Thyroid gland (tissue), 4 donors: ENCODE data around the gene IFT122. TPM values are rescaled to one million over a fixed set of nuclear protein-coding genes. Genes with fewer than 3 reads are reported as not detected.

Source experiments
- DNase-seq, 2 donors: peaks; one replicate each; pipeline ENCODE4 v3.0.0-alpha.2; 2019
- H3K27ac ChIP-seq, 3 donors: fragments of 200-600 bp; sonication (generic); 1 replicate in 2 of 3; 2 replicates in 1 of 3; pipeline ENCODE4 v1.5.1; 2016 to 2019; ENCODE audit warnings: mild to moderate bottlenecking in 1 of 3, moderate library complexity in 1 of 3
- H3K27me3 ChIP-seq: fragments of 200-600 bp; sonication (generic); one replicate; pipeline ENCODE4 v1.5.1; 2019
- H3K36me3 ChIP-seq, 2 donors: fragments of 200-600 bp; sonication (generic); one replicate each; pipeline ENCODE4 v1.5.1; 2016 to 2019
- H3K4me1 ChIP-seq, 2 donors: fragments of 200-600 bp; sonication (generic); one replicate each; pipeline ENCODE4 v1.5.1; 2017 to 2019
- H3K4me3 ChIP-seq, 3 donors: fragments of 200-600 bp; sonication (generic); replicated peaks in 1 of 3; 1 replicate in 2 of 3; 2 replicates in 1 of 3; pipeline ENCODE4 v1.5.1; 2016; ENCODE audit warnings: mild to moderate bottlenecking in 1 of 3
- H3K9me3 ChIP-seq: fragments of 200-600 bp; sonication (generic); one replicate; pipeline ENCODE4 v1.5.1; 2017
- POLR2A ChIP-seq, 2 donors: fragments of 450-650 bp; IDR thresholded peaks; one replicate each; pipeline ENCODE4 v1.6.1; 2017; ENCODE audit warnings: antibody characterized with exemption in 2 of 2, mild to moderate bottlenecking in 2 of 2, moderate library complexity in 1 of 2
- WGBS, 2 donors: methylation state at CpG; one replicate each; pipeline ENCODE4 v1.1.5; 2017; 5-methylcytosine and 5-hydroxymethylcytosine counted together
- intact Hi-C: fragments of 100-400 bp; cut with DNase I; formaldehyde crosslinking; loops from one replicate; pipeline ENCODE4 v1.15.1; 2023
- total RNA-seq, 4 donors: library from RNA; depleted of rRNA; stranded (reverse); fragments of >200 nt; gene quantifications; one replicate each; pipeline ENCODE4 v1.2.3, GENCODE V29; 2016
- TF ChIP-seq, protein P1 (sequence below), 6 experiments: fragments of 200-600 bp in 3 of 6; fragments of 450-650 bp in 3 of 6; sonication (generic) in 3 of 6; IDR thresholded peaks; one replicate each; pipeline ENCODE4 v1.5.1; 2016 to 2019; ENCODE audit warnings: antibody characterized with exemption in 6 of 6, mild to moderate bottlenecking in 2 of 6, inconsistent platforms in 1 of 6, moderate library complexity in 1 of 6

Gene IFT122
- total RNA-seq, 4 donors from 2014 or later, result 40.7 to 67.9 (median 46.7) TPM

DNA sequence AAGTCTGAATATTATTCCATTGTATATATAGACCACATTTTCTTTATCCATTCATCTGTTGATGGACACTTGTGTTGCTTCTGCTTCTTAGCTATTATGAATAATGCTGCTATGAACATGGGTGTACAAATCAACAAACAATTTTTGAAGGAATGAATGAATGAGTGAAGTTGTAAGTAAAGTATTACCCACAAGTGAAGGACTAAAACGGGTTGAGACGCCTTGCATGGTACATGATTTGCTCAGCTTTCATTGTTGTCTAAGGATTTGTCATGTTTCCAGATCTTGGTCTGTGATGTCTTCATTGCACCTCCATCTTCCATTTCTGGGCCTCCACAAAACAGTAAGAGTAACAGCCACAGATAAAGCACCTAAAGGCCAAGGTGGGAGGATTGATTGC, 20.5 kb downstream of the IFT122 start:
- no peak for TF ChIP-seq POLR2A (IDR thresholded peaks at IDR 0.05)
- TF ChIP-seq, protein P1, sequence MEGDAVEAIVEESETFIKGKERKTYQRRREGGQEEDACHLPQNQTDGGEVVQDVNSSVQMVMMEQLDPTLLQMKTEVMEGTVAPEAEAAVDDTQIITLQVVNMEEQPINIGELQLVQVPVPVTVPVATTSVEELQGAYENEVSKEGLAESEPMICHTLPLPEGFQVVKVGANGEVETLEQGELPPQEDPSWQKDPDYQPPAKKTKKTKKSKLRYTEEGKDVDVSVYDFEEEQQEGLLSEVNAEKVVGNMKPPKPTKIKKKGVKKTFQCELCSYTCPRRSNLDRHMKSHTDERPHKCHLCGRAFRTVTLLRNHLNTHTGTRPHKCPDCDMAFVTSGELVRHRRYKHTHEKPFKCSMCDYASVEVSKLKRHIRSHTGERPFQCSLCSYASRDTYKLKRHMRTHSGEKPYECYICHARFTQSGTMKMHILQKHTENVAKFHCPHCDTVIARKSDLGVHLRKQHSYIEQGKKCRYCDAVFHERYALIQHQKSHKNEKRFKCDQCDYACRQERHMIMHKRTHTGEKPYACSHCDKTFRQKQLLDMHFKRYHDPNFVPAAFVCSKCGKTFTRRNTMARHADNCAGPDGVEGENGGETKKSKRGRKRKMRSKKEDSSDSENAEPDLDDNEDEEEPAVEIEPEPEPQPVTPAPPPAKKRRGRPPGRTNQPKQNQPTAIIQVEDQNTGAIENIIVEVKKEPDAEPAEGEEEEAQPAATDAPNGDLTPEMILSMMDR (IDR thresholded peaks at IDR 0.05), result no peak
- DNase-seq, result no peak
- H3K4me3 ChIP-seq, result no peak overlapping the region
- intact Hi-C loops, result no loop called here
- no peaks in the 10 kb centered on the region for H3K9me3 ChIP-seq
- no peaks in the 10 kb centered on the region for H3K27me3 ChIP-seq
- 94 to 97% methylated on average over 2 of the region's 2 CpGs for WGBS, 2 donors
- peaks cover 4 to 14% of the 10 kb centered on the region in 2 donors for H3K36me3 ChIP-seq
- H3K27ac ChIP-seq, result no peak overlapping the region
- H3K4me1 ChIP-seq, result no peaks in the 10 kb centered on the region

DNA sequence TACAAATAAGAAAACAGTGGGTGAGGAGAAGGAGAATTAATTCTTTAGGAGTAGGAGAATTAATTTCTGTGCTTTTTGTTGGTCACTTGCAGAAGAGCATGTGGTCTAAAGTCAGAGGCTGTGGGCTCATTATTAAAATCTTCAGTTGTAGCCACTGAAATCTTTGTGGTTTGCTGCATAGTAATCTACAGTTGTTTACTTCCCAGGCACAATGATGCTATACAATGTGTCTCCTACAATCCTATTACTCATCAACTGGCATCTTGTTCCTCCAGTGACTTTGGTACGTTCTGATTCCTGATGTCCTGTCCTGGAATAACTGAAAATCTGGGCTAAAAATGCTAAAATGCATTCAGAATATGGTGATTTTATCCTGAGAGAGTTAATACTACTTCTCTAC, 21.0 kb downstream of the IFT122 start:
- intact Hi-C loops, result no loop called here
- DNase-seq, result no peak
- TF ChIP-seq, protein P1 (IDR thresholded peaks at IDR 0.05), result no peak
- no peak for TF ChIP-seq POLR2A (IDR thresholded peaks at IDR 0.05)
- WGBS, 2 donors, result 94 to 98% methylated on average over 1 of the region's 1 CpG
- Histone ChIP-seq H3K27me3 (no peaks in the 10 kb centered on the region), H3K27ac (no peak overlapping the region), H3K9me3 (no peaks in the 10 kb centered on the region), H3K4me3 (no peak overlapping the region), H3K36me3 (peaks cover 4 to 12% of the 10 kb centered on the region in 2 donors), H3K4me1 (no peaks in the 10 kb centered on the region)

DNA sequence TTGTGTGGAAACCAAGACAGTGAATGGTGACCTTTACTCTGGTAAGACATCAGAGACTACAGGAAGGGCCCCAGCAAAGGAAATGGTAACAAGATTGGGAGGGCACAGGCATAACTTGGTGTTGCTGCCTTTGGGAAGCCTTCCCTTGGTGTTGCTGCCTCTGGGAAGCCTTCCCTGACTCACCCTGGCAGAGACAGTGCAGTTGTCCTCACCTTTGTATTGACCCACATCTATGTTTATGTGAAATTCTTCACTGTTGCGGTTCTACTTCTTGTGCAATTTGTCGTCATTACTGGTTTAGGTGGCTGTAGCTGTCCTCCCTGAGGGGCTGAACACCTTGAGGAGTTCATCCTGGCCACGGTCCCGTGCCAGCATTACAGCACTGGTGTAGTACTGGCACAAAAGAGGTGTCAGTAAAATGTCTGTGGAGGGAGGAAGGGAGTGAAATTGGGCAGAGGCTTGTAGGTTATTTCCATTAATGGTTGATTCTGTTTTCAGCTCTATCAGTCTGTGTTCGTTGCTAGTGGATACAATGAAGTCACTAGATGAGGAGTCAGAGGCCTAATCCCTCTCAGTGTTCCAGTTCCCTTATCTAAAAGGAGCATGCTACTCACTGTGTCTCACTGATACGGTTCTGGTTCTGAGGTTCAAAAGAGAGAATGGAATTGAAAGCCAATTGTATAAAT, 21.6 kb downstream of the IFT122 start:
- H3K36me3 ChIP-seq, result peaks cover 4 to 10% of the 10 kb centered on the region in 2 donors
- no peak for TF ChIP-seq POLR2A (IDR thresholded peaks at IDR 0.05)
- TF ChIP-seq, protein P1 (IDR thresholded peaks at IDR 0.05), result no peak
- intact Hi-C loops, result no loop called here
- H3K27ac ChIP-seq, result no peak overlapping the region
- 91 to 96% methylated on average over 6 of the region's 6 CpGs for WGBS, 2 donors
- no peaks in the 10 kb centered on the region for H3K9me3 ChIP-seq
- H3K4me3 ChIP-seq, result no peak overlapping the region
- no peaks in the 10 kb centered on the region for H3K4me1 ChIP-seq
- H3K27me3 ChIP-seq, result no peaks in the 10 kb centered on the region
- DNase-seq, result no peak

DNA sequence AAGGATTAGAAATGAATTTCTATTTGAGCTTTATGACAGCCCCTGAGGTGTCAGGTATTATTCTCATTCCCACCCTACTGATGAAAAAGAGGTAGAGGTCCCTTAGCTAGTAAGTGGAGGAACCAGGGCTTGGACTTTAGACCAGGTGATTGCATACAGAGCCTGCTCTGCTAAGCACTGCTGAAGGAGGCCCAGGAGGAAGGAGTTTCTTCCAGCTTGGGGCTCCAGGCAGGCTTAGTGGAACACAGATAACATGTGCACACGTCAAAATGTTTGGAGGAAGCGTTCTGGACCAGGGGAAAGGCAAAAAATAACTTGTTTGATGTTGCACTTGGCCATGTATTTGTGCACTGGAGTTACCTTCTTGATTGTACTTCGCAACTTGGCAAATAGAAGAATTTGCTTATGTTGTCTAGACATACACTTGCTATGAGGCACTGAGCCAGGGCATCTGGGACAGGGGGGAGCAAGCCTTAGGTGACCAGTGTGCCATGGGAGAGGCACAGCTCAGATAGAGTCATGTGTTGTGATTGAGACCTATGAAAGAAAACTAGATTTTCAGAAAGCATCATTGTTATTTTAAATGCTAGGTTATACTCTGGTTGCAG, 22.4 kb downstream of the IFT122 start:
- Histone ChIP-seq H3K27ac (no peak overlapping the region), H3K4me3 (no peak overlapping the region), H3K36me3 (peaks cover 4 to 7% of the 10 kb centered on the region in 2 donors), H3K9me3 (no peaks in the 10 kb centered on the region), H3K27me3 (no peaks in the 10 kb centered on the region), H3K4me1 (no peaks in the 10 kb centered on the region)
- WGBS, 2 donors, result 92 to 96% methylated on average over 3 of the region's 3 CpGs
- no peak for TF ChIP-seq POLR2A (IDR thresholded peaks at IDR 0.05)
- TF ChIP-seq, protein P1 (IDR thresholded peaks at IDR 0.05), result no peak
- intact Hi-C loops, result no loop called here
- DNase-seq, result no peak

DNA sequence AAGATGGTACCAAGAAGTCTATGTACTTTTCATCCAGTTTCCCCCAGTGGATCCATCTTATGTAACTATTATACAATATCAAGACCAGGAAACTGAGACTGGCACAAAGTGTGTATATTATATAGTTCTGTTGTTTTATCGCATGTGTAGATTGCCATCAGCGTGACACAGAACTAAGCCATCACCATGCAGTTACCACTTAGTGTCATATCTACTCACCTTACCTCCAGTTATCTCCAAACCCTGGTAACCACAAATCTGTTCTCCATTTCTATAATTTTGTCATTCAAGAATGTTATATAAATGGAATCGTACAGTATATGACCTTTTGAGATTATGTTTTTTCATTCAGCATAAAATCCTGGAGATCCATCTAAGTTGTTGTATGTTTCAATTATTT, 23.1 kb downstream of the IFT122 start:
- TF ChIP-seq, protein P1 (IDR thresholded peaks at IDR 0.05), result no peak
- no peak for TF ChIP-seq POLR2A (IDR thresholded peaks at IDR 0.05)
- DNase-seq, result no peak
- intact Hi-C loops, result no loop called here
- Histone ChIP-seq H3K4me1 (no peaks in the 10 kb centered on the region), H3K36me3 (peaks cover 4 to 7% of the 10 kb centered on the region in 2 donors), H3K27ac (no peak overlapping the region), H3K4me3 (no peak overlapping the region), H3K27me3 (no peaks in the 10 kb centered on the region), H3K9me3 (no peaks in the 10 kb centered on the region)
- 98 to 99% methylated on average over 3 of the region's 3 CpGs for WGBS, 2 donors
